Thyroid gland (tissue), 4 donors: ENCODE data around the gene GALT.

Experiments
- POLR2A ChIP-seq, 2 donors: fragments of 450-650 bp; IDR thresholded peaks; one replicate each; pipeline ENCODE4 v1.6.1; 2017; ENCODE audit warnings: antibody characterized with exemption in 2 of 2, mild to moderate bottlenecking in 2 of 2, moderate library complexity in 1 of 2
- TF ChIP-seq, protein P1 (sequence below), 6 experiments: fragments of 200-600 bp in 3 of 6; fragments of 450-650 bp in 3 of 6; sonication (generic) in 3 of 6; IDR thresholded peaks; one replicate each; pipeline ENCODE4 v1.5.1; 2016 to 2019; ENCODE audit warnings: antibody characterized with exemption in 6 of 6, mild to moderate bottlenecking in 2 of 6, inconsistent platforms in 1 of 6, moderate library complexity in 1 of 6

GRCh38 chr9:34647084-34647403 lies 569 bp downstream of the GALT start:
- TF ChIP-seq, protein P1, sequence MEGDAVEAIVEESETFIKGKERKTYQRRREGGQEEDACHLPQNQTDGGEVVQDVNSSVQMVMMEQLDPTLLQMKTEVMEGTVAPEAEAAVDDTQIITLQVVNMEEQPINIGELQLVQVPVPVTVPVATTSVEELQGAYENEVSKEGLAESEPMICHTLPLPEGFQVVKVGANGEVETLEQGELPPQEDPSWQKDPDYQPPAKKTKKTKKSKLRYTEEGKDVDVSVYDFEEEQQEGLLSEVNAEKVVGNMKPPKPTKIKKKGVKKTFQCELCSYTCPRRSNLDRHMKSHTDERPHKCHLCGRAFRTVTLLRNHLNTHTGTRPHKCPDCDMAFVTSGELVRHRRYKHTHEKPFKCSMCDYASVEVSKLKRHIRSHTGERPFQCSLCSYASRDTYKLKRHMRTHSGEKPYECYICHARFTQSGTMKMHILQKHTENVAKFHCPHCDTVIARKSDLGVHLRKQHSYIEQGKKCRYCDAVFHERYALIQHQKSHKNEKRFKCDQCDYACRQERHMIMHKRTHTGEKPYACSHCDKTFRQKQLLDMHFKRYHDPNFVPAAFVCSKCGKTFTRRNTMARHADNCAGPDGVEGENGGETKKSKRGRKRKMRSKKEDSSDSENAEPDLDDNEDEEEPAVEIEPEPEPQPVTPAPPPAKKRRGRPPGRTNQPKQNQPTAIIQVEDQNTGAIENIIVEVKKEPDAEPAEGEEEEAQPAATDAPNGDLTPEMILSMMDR (IDR thresholded peaks at IDR 0.05): no peak
- no peak for TF ChIP-seq POLR2A (IDR thresholded peaks at IDR 0.05)
